Stimulated activated CD4-positive, alpha-beta T cell treated with anti-CD3 and anti-CD28 coated beads, Interleukin-15, amount 100 ng/mL, for 48 hours (primary cell): ENCODE measurements around the gene TPP1.
A peak's percentile ranks its signal among the peaks of the same experiment; 100 is the strongest.

Experiments
- DNase-seq, 2 donors: peaks; one replicate each; pipeline ENCODE4 v3.0.0-alpha.2; 2020; ENCODE audit warnings: low read depth in 2 of 2

Gene TPP1

GRCh38 chr11:6627762-6628241 is 8.6 kb upstream of the TPP1 start:
- no peak for DNase-seq

- DNase-seq = no peak
Observed at GRCh38 chr11:6626971-6627761, 7.9 kb upstream of the TPP1 start.

GRCh38 chr11:6625832-6626420 is 6.7 kb upstream of the TPP1 start:
- DNase-seq = no peak

GRCh38 chr11:6625156-6625831 is 6.1 kb upstream of the TPP1 start:
- DNase-seq = no peak

GRCh38 chr11:6623391-6624363 is 4.5 kb upstream of the TPP1 start:
- DNase-seq = no peak

- no peak for DNase-seq
Observed at GRCh38 chr11:6622261-6623171, 3.3 kb upstream of the TPP1 start.

GRCh38 chr11:6621711-6622211 is 2.5 kb upstream of the TPP1 start:
- no peak for DNase-seq

- DNase-seq = no peak
Observed at GRCh38 chr11:6620636-6621035, 1.4 kb upstream of the TPP1 start.

GRCh38 chr11:6618117-6619003 is 862 bp downstream of the TPP1 start:
- peak; percentile 36 to 51 for DNase-seq

GRCh38 chr11:6617315-6617781 is 1.9 kb downstream of the TPP1 start:
- DNase-seq = no peak

GRCh38 chr11:6616596-6617250 is 2.5 kb downstream of the TPP1 start:
- DNase-seq = no peak

- no peak for DNase-seq
Observed at GRCh38 chr11:6615882-6616585, 3.2 kb downstream of the TPP1 start.

- no peak for DNase-seq
Observed at GRCh38 chr11:6615046-6615445, 4.2 kb downstream of the TPP1 start.

GRCh38 chr11:6614446-6614845 is 4.8 kb downstream of the TPP1 start:
- no peak for DNase-seq

- no peak for DNase-seq
Observed at GRCh38 chr11:6613496-6613895, 5.7 kb downstream of the TPP1 start.

GRCh38 chr11:6612213-6613041 is 6.8 kb downstream of the TPP1 start, which contains the start of gene TAF10:
TSS of gene TAF10 (minus strand) at chr11:6612216. CDS start at chr11:6612189, 27 bp downstream.
- peak; percentile 90 to 94 for DNase-seq

GRCh38 chr11:6611963-6612212 is 7.3 kb downstream of the TPP1 start:
- DNase-seq = no peak
